Activated B cell treated with CpG ODN at 0.5 μM for 24 hours (primary cell): Measurements from ENCODE around the gene PAAF1. TPM values are rescaled to one million over a fixed set of nuclear protein-coding genes. Genes with fewer than 3 reads are reported as not detected.

Source experiments
- ATAC-seq: fragments of 200-7000 bp; cut with Tn5 transposase; one replicate; pipeline ENCODE4 v1.10.0; 2021; ENCODE audit warnings: low read depth, mild to moderate bottlenecking, moderate library complexity
- CTCF ChIA-PET: fragments of 350-600 bp; sonication (Branson Sonifier 250); formaldehyde crosslinking; loops from one replicate; lab custom pipeline; 2021; ENCODE audit warnings: antibody characterized with exemption; lab: Charles Lee
- POLR2A ChIA-PET: fragments of 350-600 bp; sonication (Branson Sonifier 250); formaldehyde crosslinking; loops from one replicate; lab custom pipeline; 2021; ENCODE audit warnings: antibody characterized with exemption; lab: Charles Lee
- DNase-seq: peaks from one replicate; pipeline ENCODE4 v3.0.0; 2022
- H3K27ac Mint-ChIP-seq: one replicate; pipeline ENCODE4 v1.8.0; 2020; ENCODE audit warnings: mixed read lengths
- H3K27me3 Mint-ChIP-seq: one replicate; pipeline ENCODE4 v1.8.0; 2021; ENCODE audit warnings: mixed read lengths
- H3K36me3 Mint-ChIP-seq: one replicate; pipeline ENCODE4 v1.8.0; 2021; ENCODE audit warnings: low read depth, mixed read lengths
- H3K4me1 Mint-ChIP-seq: one replicate; pipeline ENCODE4 v1.8.0; 2021; ENCODE audit warnings: mixed read lengths
- H3K4me3 Mint-ChIP-seq: one replicate; pipeline ENCODE4 v1.8.0; 2020; ENCODE audit warnings: mild to moderate bottlenecking, mixed read lengths
- H3K9me3 Mint-ChIP-seq: one replicate; pipeline ENCODE4 v1.8.0; 2020; ENCODE audit warnings: mixed read lengths
- intact Hi-C: fragments of 100-400 bp; cut with micrococcal nuclease; formaldehyde crosslinking; loops from one replicate; pipeline ENCODE4 v1.15.1; 2024
- total RNA-seq: library from RNA; stranded (reverse); gene quantifications from 2 replicates; pipeline ENCODE4 v1.2.3, GENCODE V29; 2022
- TF ChIP-seq, protein P1 (sequence below): fragments of 200-600 bp; IDR thresholded peaks from one replicate; pipeline ENCODE4 v1.8.0; 2022; ENCODE audit warnings: antibody characterized with exemption, mild to moderate bottlenecking

The PAAF1 gene
- total RNA-seq, 1 donor from 2014 or later: 20.2 TPM

- H3K36me3 Mint-ChIP-seq: no peaks in the 10 kb centered on the region
- no peak for ATAC-seq
- no peaks in the 10 kb centered on the region for H3K4me1 Mint-ChIP-seq
- TF ChIP-seq, protein P1, sequence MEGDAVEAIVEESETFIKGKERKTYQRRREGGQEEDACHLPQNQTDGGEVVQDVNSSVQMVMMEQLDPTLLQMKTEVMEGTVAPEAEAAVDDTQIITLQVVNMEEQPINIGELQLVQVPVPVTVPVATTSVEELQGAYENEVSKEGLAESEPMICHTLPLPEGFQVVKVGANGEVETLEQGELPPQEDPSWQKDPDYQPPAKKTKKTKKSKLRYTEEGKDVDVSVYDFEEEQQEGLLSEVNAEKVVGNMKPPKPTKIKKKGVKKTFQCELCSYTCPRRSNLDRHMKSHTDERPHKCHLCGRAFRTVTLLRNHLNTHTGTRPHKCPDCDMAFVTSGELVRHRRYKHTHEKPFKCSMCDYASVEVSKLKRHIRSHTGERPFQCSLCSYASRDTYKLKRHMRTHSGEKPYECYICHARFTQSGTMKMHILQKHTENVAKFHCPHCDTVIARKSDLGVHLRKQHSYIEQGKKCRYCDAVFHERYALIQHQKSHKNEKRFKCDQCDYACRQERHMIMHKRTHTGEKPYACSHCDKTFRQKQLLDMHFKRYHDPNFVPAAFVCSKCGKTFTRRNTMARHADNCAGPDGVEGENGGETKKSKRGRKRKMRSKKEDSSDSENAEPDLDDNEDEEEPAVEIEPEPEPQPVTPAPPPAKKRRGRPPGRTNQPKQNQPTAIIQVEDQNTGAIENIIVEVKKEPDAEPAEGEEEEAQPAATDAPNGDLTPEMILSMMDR: no peak
- ChIA-PET CTCF (no interaction called here), POLR2A (no interaction called here)
- no peak overlapping the region for H3K4me3 Mint-ChIP-seq
- intact Hi-C loops: no loop called here
- no peak overlapping the region for H3K27ac Mint-ChIP-seq
- H3K27me3 Mint-ChIP-seq: no peaks in the 10 kb centered on the region
- H3K9me3 Mint-ChIP-seq: peaks cover 11% of the 10 kb centered on the region
- DNase-seq: no peak
These were observed 65.2 kb downstream of the PAAF1 start for GRCh38 chr11:73942010-73942409.

- Mint-ChIP-seq H3K36me3 (no peaks in the 10 kb centered on the region), H3K27me3 (no peaks in the 10 kb centered on the region), H3K27ac (no peak overlapping the region), H3K9me3 (peaks cover 7% of the 10 kb centered on the region), H3K4me3 (no peak overlapping the region), H3K4me1 (no peaks in the 10 kb centered on the region)
- ATAC-seq (no peak), DNase-seq (no peak)
- TF ChIP-seq, protein P1: no peak
- ChIA-PET CTCF (no interaction called here), POLR2A (no interaction called here)
- intact Hi-C loops: no loop called here
These were observed 67.3 kb downstream of the PAAF1 start for GRCh38 chr11:73944085-73944484.

- ATAC-seq (no peak), DNase-seq (no peak)
- ChIA-PET CTCF (no interaction called here), POLR2A (no interaction called here)
- Mint-ChIP-seq H3K9me3 (peaks cover 7% of the 10 kb centered on the region), H3K36me3 (no peaks in the 10 kb centered on the region), H3K4me1 (no peaks in the 10 kb centered on the region), H3K4me3 (no peak overlapping the region), H3K27me3 (no peaks in the 10 kb centered on the region), H3K27ac (no peak overlapping the region)
- intact Hi-C loops: no loop called here
- TF ChIP-seq, protein P1: no peak
These were observed 68.1 kb downstream of the PAAF1 start for GRCh38 chr11:73944901-73945300.

DNA sequence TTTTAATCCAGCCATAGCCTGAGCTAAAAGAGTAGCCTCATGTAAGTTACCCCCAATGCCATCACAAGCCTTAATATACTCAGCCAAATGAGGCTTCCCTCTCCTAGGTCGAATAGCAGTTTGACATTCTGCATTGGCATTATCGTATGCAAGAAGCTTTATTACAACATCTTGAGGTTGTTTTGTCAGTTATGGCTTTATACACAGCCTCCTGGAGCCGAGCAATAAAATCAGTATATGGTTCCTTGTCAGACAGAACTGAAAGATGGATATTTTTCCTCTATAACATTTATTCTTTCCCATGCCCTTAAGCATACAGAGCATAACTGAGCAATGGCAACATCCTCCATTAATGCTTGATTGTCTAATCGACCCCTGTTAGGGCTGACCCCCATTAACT lies 68.6 kb downstream of the PAAF1 start:
- H3K27ac Mint-ChIP-seq: no peak overlapping the region
- H3K9me3 Mint-ChIP-seq: peaks cover 7% of the 10 kb centered on the region
- CTCF ChIA-PET: no interaction called here
- DNase-seq (no peak), ATAC-seq (no peak)
- no peaks in the 10 kb centered on the region for H3K27me3 Mint-ChIP-seq
- TF ChIP-seq, protein P1: no peak
- no peaks in the 10 kb centered on the region for H3K36me3 Mint-ChIP-seq
- POLR2A ChIA-PET: no interaction called here
- intact Hi-C loops: no loop called here
- H3K4me3 Mint-ChIP-seq: no peak overlapping the region
- H3K4me1 Mint-ChIP-seq: no peaks in the 10 kb centered on the region

- TF ChIP-seq, protein P1: no peak
- ATAC-seq (no peak), DNase-seq (no peak)
- intact Hi-C loops: no loop called here
- no peak overlapping the region for H3K4me3 Mint-ChIP-seq
- H3K4me1 Mint-ChIP-seq: no peaks in the 10 kb centered on the region
- H3K27ac Mint-ChIP-seq: no peak overlapping the region
- no peaks in the 10 kb centered on the region for H3K36me3 Mint-ChIP-seq
- POLR2A ChIA-PET: no interaction called here
- H3K27me3 Mint-ChIP-seq: no peaks in the 10 kb centered on the region
- CTCF ChIA-PET: no interaction called here
- peaks cover 2% of the 10 kb centered on the region for H3K9me3 Mint-ChIP-seq
These were observed 70.1 kb downstream of the PAAF1 start for GRCh38 chr11:73946798-73947458.
